SIG-M5 (cell line): ENCODE measurements around the gene CLSTN2.

Experiments
- DNase-seq: peaks from one replicate; lab custom pipeline; 2025; lab: John Stamatoyannopoulos, UW

The CLSTN2 gene

GRCh38 chr3:140236836-140237501 is 302.0 kb downstream of the CLSTN2 start:
- no peak for DNase-seq

DNA sequence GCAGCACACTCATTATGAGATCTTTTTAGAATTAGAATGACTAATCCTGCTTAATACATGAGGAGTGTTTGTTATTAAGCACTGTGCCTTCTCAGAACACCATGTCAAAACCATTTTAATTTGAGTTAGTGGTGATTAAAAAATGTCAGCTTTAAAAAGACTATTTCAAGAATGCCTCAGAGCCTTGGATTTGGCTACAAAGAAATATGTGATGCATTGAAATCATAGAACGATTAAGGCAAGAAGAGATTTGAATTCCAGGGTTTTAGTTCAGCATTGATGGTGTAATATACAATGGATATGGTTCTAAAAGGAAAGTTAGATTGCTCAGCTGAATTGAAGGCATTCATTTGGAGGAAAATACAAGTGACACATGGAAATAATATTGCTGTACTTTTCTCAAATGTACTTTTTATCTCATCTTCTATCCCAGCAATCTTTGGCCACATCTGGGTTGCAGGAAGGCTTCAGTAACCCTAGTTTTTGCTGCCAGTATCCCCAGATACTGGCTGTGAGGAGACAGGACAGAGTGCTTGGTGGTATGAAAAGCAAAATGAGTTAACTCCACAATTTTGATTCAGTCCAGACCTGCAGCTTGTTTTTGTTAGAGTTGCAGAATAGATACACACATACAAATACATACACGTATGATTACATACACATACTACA is 303.8 kb downstream of the CLSTN2 start:
- DNase-seq, result no peak

DNA sequence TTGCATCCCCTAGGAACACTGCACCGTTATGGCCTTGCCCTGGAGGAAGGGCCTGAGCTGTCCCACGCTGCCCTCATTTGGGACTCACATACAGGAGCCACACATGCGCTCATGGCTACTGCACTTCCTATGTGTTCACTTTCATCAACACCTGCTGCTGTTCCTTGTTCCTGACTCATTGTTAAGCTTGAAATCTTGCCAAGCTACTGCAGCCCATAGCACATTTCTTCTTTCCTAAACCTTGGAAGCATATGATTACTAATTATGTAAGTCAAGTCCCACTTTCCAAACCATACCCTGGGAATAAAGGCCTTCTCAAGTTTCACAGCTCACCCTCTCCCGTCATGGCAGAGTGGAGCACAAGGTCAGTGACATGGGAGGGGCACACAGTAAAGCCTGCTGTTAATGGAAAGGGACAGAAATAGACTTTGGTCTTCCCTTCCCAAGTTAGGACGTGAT is 307.9 kb downstream of the CLSTN2 start:
- no peak for DNase-seq

- DNase-seq, result no peak
Measured at GRCh38 chr3:140243575-140243974, 308.6 kb downstream of the CLSTN2 start.

DNA sequence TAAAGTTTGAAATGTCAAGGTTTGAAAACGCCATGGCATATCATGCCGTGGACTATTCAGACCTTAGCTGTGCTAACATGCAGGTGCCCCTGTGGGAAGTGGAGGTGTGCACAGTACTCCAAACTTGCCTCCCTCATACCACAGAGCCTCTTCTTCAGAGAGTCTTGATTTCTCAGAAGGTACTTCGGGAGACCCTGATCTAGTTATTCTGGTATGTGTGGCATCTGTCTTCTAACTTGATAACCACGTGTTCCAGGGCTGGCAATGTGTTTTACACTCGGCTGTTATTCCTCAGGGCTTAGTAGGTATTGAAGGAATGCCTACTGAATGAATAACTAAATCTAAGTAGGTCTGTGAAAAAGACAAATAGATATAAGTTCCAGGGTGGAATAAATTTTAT is 309.9 kb downstream of the CLSTN2 start:
- no peak for DNase-seq

- no peak for DNase-seq
Measured at GRCh38 chr3:140246578-140246977, 311.6 kb downstream of the CLSTN2 start.

DNA sequence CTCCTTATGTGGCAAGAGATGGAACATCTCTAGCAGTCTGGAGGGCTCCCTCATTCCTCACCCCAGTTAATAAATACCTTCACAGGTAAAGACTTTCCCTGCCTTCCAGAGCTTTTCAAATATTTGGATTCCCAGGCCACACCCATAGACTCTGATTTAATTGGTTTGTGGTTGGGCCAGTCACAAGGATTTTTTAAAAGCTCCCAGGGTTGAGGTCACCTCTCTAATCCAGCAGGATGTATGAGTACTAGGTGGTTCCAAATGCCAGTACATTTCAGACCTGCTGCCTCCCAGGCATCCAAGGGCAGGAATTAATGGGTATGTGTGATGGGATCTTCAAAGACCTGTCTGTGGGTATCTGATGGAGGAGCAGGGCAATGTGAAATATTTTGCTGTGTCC is 312.8 kb downstream of the CLSTN2 start:
- no peak for DNase-seq

DNA sequence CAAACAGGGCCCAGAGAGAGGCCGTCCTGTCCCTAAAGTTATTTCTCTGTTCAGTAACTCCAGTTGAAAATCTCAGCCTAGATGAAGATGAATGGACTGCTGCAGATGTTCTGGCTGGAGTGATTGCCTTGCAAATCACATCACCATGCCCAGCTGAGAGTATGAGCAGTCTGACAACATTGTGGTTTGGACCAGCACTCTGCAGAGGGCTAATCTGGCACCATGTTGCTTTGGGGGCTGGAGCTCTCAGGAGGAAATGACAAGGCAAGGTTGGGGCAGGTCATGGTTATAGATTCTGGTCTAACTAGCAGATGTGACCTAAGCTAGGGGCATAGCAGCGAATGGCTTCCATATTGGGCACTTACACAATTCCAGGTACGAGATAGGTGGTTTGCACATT is 314.2 kb downstream of the CLSTN2 start:
- no peak for DNase-seq

- no peak for DNase-seq
Measured at GRCh38 chr3:140250010-140250855, 315.2 kb downstream of the CLSTN2 start.

DNA sequence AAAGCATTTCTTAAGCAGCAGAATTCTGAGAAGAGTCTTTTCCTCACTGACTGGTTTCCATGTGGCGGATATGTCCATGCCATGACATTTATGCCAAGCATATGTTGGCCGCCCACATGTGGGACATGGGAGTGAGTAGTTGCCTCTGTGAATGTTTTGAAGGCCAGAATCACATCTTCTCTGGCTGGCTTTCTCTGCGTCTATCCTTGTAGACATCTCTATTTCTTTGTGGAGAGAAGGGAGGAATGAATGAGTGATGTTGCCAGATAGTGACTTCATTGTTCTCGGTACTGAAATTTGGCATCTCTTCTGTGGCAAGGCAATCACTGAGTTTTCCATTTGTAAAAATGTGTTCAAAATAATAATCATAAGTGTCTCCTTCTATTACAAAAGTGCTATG is 316.0 kb downstream of the CLSTN2 start:
- no peak for DNase-seq

- no peak for DNase-seq
Measured at GRCh38 chr3:140251678-140252077, 316.7 kb downstream of the CLSTN2 start.

DNA sequence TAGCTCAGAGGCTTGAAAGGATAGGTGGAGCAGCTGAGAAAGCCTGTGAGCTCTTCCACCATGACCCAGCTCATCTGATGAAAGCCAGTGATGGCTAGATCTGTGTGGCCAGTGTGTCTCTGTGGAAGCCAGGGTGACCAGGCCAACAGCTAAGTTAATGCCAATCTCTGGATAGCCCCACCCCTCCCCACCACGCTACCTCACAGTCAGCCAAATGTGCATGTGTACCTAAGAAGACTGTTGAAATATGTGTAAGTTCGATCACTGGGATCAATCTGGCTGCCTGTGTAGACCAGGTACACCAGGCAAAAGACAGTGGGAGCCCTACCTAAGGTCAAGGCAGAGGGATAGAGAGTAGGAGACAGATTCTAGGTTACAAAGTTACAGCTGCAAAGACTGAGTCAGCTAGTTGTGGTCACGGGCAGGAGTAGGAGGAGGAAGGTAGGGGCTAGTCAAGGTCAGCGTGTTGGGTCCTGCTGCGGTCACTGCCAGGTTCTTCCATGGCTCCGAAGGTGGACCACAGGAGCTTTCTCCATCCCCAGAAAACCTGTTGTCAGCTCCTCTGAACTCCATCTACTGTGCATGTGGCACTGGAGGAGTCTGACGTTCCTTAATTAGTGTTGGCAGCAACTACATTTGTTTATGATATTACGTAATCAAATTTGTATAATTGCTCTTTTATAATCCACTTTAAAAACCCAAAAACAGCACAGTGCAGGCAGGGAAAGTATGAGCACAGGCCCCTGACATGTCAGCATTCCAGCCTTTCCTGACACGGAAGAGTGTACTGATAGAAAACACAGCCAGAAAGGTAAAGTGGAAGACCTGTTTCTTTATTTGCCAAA is 318.0 kb downstream of the CLSTN2 start:
- DNase-seq, result no peak

DNA sequence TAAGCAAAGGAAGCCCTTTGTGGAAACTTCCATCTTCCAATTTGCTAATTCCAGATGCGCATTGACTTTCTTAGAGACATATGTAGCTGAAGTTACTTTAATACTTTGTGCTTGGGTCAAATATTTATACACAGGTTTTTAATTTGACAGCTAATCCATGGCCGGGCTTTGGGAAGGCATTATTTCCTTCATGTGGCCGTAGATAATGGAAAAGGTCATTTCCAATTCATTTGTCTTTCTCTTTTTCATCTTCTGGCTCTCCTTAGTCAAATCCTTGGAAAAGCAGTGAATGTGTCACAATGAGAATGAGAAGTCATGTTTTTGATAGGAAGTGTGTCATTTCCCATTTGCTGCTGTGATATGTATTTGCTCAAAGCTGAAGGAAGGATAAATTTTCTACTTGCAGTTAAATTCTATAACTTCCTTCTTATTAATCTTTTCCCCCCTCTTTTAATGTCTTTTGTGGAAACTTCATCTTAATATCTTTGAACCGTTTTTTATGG is 323.3 kb downstream of the CLSTN2 start:
- no peak for DNase-seq

DNA sequence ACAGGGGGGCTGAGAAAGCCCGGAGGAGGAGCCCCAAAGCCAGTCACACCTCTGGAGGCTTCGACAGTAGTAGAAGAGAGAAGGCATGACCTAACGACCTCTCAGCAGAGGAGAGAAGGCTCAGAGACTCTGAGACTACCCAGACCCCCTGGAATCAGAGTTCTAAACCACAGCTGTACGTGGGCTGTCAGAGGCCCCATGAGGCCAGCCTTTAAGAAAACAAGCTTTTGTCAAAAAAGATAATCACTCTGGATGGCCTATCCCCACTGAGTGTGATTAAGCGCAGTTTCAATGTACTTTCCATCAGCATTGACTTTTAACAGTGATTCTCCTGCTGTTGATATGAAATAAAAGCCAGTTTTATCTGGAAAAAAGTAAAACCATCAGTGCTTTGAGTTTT is 330.3 kb downstream of the CLSTN2 start:
- DNase-seq, result no peak

DNA sequence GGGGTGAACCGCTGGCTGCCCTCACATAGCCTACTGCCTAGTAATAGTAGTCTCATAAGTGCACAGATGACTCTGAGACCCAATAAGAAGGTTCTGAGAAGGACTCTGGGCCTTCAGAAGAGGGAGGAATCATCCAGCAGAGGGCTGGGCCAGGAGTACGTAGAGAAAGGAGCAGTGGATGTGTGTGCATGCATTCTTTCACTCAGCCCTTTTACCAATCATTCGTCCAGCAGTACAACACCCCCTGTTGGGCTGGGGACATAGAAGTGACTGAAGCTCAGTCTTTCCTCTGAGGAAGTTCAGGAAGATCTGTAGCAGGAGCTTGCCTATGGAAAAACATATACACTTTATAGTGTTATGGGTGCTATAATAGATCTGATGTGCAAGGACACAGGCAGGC is 333.1 kb downstream of the CLSTN2 start:
- DNase-seq, result no peak

DNA sequence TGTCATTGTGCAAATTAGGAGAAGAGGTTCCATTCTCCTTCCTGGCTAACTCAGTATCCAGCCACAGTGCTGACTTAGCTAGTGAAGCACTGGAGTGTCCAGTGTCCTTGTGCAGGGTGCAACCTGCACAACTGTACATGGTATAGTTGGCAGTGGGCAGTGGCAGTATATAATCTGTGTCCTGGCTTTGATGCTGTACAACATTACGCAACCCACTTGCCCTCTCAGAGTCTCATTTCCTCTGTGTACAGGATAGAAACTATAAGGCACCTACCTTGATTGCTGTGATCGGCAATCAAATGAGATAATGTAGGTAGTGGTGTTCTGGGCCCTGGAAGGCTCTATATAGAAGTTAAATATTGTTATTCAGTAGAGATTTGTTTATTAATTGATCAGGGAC is 333.6 kb downstream of the CLSTN2 start:
- no peak for DNase-seq

- DNase-seq, result no peak
Measured at GRCh38 chr3:140270329-140270728, 335.3 kb downstream of the CLSTN2 start.

GRCh38 chr3:140273542-140274195 is 338.7 kb downstream of the CLSTN2 start:
- no peak for DNase-seq

GRCh38 chr3:140274429-140274828 is 339.4 kb downstream of the CLSTN2 start:
- DNase-seq, result no peak

GRCh38 chr3:140276703-140277102 is 341.7 kb downstream of the CLSTN2 start:
- no peak for DNase-seq

DNA sequence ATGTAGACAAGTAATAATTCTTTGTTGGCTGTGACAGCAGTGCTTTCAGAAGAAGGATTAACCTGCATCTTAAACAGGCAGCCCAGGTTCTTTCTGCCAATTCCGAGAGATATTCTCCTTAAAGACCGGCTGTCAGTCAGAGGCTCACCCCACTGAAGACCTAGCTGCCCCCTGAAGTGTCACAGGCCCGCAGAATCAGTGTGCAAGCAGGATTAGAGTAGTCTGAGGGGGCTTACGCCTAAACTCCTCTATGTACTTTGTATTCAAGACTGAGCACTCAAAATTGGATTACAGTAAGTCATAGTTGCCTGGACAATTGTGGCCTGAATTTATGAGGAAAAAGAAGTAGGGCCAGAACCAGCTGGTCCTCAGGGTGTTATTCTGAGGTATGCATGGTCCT is 342.9 kb downstream of the CLSTN2 start:
- no peak for DNase-seq
